HCT116 (cell line): ENCODE results near the gene NEDD4L.

Experiments used
- CTCF ChIP-seq, 3 experiments: fragments of 200-600 bp in 1 of 3; sonication (generic) in 1 of 3; IDR thresholded peaks in 2 of 3; conservative IDR thresholded peaks in 1 of 3; 2 replicates each; pipeline ENCODE4 v1.5.1; 2012 to 2017; ENCODE audit warnings: low read depth in 2 of 3, low read length in 2 of 3, antibody characterized with exemption in 1 of 3, borderline replicate concordance in 1 of 3, control low read depth in 1 of 3, mild to moderate bottlenecking in 1 of 3, mixed read lengths in 1 of 3, mixed run types in 1 of 3, moderate library complexity in 1 of 3; ENCODE audit not compliant: insufficient read depth in 1 of 3
- EZH2 ChIP-seq: fragments of 200-600 bp; sonication (generic); IDR thresholded peaks from 2 replicates; pipeline ENCODE4 v1.6.1; 2017; ENCODE audit warnings: antibody characterized with exemption, mixed run types
- JUND ChIP-seq: IDR thresholded peaks from 2 replicates; pipeline ENCODE4 v1.6.1; 2012
- POLR2A ChIP-seq: IDR thresholded peaks from 2 replicates; pipeline ENCODE4 v1.7.0; 2011; ENCODE audit warnings: borderline replicate concordance; ENCODE audit not compliant: insufficient read depth, insufficient read length; ENCODE audit errors: extremely low read depth
- POLR2AphosphoS5 ChIP-seq: IDR thresholded peaks from 2 replicates; pipeline ENCODE4 v1.6.1; 2011; ENCODE audit warnings: mild to moderate bottlenecking, low read depth, low read length, moderate library complexity
- RAD21 ChIP-seq: IDR thresholded peaks from 2 replicates; pipeline ENCODE4 v1.6.1; 2012; ENCODE audit warnings: low read depth, mild to moderate bottlenecking
- TCF7L2 ChIP-seq: IDR thresholded peaks from 2 replicates; pipeline ENCODE4 v1.7.0; 2011; ENCODE audit warnings: borderline replicate concordance, inconsistent platforms; ENCODE audit not compliant: insufficient read depth, insufficient read length; ENCODE audit errors: extremely low read depth
- YY1 ChIP-seq: IDR thresholded peaks from 2 replicates; pipeline ENCODE4 v1.6.1; 2011; ENCODE audit warnings: low read length, low read depth, moderate library complexity, mild to moderate bottlenecking; ENCODE audit not compliant: insufficient replicate concordance; ENCODE audit errors: extremely low read depth
- ZFX ChIP-seq: fragments of 450-650 bp; IDR thresholded peaks from 2 replicates; pipeline ENCODE4 v1.6.1; 2017

DNA sequence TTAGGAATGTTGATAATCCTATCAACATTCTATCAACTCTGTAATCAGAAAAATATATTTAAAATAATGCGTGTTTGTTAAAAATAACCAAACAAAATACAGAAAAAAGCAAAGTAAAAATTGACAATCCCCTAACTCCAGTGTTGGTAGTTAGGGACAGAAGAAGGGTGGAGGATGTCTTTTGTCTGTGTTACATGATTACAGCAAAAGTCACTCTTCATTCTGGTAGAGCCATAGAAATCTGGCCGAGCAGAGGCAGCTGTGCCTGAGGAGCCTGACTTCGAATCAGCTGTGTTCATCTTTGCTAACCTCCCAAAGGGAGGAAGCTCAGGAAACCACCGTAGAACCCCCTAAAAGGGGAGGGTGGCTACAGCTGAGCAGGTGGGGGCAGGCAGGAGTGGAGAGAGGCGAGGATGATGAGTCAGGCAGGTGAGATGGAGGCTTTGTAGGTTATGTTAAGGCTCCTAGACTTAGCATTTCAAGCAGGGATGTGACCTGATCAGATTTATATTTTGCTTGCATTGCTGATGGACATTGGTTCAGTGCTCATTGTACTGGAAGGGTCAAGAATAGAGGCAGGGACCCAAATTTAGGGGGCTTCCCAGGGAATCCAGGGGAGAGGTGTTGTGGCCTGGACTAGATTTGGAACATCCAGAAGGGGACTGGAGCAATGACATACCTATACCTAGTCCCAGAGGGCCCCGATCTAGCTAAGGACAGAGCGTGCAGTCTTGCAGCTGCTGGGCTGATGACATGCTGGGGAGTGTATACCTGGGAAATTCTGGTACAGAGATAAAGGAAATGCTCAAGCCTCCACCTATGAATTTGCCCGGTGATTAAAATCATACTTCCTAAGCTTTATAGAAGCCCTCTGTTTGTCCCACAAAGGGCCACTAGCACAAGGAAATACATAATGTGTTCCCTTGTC is 95.7 kb downstream of the NEDD4L start:
- TF ChIP-seq CTCF (IDR thresholded peaks at IDR 0.05 in 2 of 3, conservative IDR thresholded peaks at IDR 0.05 in 1 of 3; ENCODE audit: borderline replicate concordance in 1 of 3, insufficient read depth in 1 of 3, low read depth in 2 of 3, low read length in 2 of 3) (no peak), RAD21 (no peak), POLR2A (no peak), YY1 (no peak), POLR2AphosphoS5 (no peak), JUND (no peak), TCF7L2 (no peak), ZFX (no peak), EZH2 (no peak)
